Cardiac muscle cell (in vitro differentiated cells and primary cell): ENCODE data around the gene TMPRSS6. TPM values are rescaled to one million over a fixed set of nuclear protein-coding genes. Genes with fewer than 3 reads are reported as not detected.

Experiments
- DNase-seq, 2 donors: peaks; one replicate each; pipeline versions ENCODE4 v3.0.0 to v3.0.0-alpha.2; 2010 to 2017; ENCODE audit warnings: low read depth in 1 of 2, low spot score in 1 of 2
- H3K27ac ChIP-seq: fragments of 200-600 bp; sonication (generic); 2 replicates; pipeline ENCODE4 v1.5.1; 2016
- H3K27me3 ChIP-seq: fragments of 200-600 bp; sonication (generic); 2 replicates; pipeline ENCODE4 v1.6.0; 2016; ENCODE audit warnings: control low read depth
- H3K36me3 ChIP-seq: fragments of 200-600 bp; sonication (generic); 2 replicates; pipeline ENCODE4 v1.5.1; 2016; ENCODE audit warnings: control low read depth
- H3K4me1 ChIP-seq: fragments of 200-600 bp; sonication (generic); 2 replicates; pipeline ENCODE4 v1.8.1; 2017; ENCODE audit warnings: low read depth, mild to moderate bottlenecking, mixed run types
- H3K4me3 ChIP-seq: fragments of 200-600 bp; sonication (generic); 2 replicates; pipeline ENCODE4 v1.5.1; 2016; ENCODE audit warnings: mild to moderate bottlenecking
- H3K9me3 ChIP-seq: fragments of 200-600 bp; sonication (generic); 2 replicates; pipeline ENCODE4 v1.5.1; 2017; ENCODE audit warnings: low read depth, mild to moderate bottlenecking, control low read depth
- polyA plus RNA-seq: library from polyadenylated mRNA; unstranded; fragments of >200 nt; fragmentation: Nextera tagmentation; extraction: Ambion mirVana; gene quantifications from 2 replicates; pipeline ENCODE4 v1.2.1, GENCODE V29; 2016
- total RNA-seq: library from RNA; depleted of rRNA; stranded (reverse); fragments of >200 nt; gene quantifications from 2 replicates; pipeline ENCODE4 v1.2.3, GENCODE V29; 2016
- TF ChIP-seq, protein P1 (sequence below): IDR thresholded peaks from 2 replicates; pipeline ENCODE4 v1.5.1; 2012; ENCODE audit warnings: low read depth, mild to moderate bottlenecking, low read length

Gene TMPRSS6
- total and polyA plus RNA-seq, 2 experiments from 2014 or later = 0.11 TPM; not detected in 1

DNA sequence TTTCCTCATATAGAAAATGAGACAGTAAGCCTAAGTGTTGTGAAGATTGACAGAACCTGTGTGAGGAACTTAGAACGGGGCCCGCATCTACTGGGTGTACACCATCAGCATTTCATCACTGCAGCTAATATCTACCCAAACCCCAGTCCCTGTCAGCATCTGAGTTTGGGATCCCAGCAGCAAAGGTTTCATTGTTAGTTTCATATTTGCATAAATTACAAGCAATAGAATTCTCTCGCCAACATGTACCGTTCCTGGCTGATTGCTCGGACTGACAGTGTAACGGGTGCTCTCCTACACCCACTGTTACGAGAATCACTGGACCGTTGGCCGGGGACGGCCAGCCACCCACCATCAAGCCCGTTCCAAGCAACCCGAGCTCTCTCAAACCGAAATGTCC lies 10.4 kb upstream of the TMPRSS6 start:
- Histone ChIP-seq H3K27ac (no peak overlapping the region), H3K36me3 (no peaks in the 10 kb centered on the region), H3K9me3 (no peaks in the 10 kb centered on the region), H3K4me1 (no peaks in the 10 kb centered on the region), H3K4me3 (no peak overlapping the region), H3K27me3 (no peaks in the 10 kb centered on the region)
- TF ChIP-seq, protein P1, sequence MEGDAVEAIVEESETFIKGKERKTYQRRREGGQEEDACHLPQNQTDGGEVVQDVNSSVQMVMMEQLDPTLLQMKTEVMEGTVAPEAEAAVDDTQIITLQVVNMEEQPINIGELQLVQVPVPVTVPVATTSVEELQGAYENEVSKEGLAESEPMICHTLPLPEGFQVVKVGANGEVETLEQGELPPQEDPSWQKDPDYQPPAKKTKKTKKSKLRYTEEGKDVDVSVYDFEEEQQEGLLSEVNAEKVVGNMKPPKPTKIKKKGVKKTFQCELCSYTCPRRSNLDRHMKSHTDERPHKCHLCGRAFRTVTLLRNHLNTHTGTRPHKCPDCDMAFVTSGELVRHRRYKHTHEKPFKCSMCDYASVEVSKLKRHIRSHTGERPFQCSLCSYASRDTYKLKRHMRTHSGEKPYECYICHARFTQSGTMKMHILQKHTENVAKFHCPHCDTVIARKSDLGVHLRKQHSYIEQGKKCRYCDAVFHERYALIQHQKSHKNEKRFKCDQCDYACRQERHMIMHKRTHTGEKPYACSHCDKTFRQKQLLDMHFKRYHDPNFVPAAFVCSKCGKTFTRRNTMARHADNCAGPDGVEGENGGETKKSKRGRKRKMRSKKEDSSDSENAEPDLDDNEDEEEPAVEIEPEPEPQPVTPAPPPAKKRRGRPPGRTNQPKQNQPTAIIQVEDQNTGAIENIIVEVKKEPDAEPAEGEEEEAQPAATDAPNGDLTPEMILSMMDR = no peak
- no peak for DNase-seq

DNA sequence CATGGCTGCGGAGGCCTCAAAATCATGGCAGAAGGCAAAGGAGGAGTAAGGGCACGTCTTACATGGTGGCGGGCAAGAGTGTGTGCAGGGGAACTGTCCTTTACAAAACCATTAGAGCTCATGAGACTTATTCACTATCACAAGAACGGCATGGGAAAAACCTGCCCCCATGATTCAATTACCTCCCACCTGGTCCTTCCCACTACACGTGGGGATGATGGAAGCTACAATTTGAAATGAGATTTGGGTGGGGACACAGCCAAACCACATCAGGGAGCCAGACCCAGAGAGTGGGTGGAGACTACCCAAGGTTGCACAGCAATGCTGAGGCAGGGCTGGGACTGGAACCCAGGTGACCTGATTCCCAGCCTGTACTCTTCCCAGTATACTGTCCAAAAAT lies 8.6 kb upstream of the TMPRSS6 start:
- Histone ChIP-seq H3K4me3 (no peak overlapping the region), H3K4me1 (no peaks in the 10 kb centered on the region), H3K36me3 (no peaks in the 10 kb centered on the region), H3K27me3 (no peaks in the 10 kb centered on the region), H3K9me3 (no peaks in the 10 kb centered on the region), H3K27ac (no peak overlapping the region)
- TF ChIP-seq, protein P1 = no peak
- DNase-seq = no peak

DNA sequence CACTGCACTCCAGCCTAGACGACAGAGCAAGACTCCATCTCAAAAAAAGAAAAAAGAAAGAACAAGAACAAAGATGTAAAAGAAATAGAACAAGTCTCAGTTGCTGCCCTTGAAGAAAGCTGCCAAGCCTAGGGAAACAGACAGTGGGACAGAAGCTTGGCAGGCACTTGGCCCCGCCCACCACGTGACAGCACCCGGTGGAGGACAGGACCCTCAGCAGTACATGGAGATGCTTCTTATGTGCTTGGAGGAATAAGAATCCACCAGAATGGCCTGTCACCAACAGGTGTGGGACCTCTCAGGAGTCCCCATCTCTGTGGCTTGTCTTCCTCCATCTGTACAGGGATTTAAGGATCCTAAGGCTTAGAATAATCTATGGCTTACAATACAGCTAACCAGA lies 7.6 kb upstream of the TMPRSS6 start:
- Histone ChIP-seq H3K27ac (no peak overlapping the region), H3K4me1 (no peaks in the 10 kb centered on the region), H3K9me3 (no peaks in the 10 kb centered on the region), H3K36me3 (no peaks in the 10 kb centered on the region), H3K27me3 (no peaks in the 10 kb centered on the region), H3K4me3 (no peak overlapping the region)
- DNase-seq = no peak
- TF ChIP-seq, protein P1 = no peak

DNA sequence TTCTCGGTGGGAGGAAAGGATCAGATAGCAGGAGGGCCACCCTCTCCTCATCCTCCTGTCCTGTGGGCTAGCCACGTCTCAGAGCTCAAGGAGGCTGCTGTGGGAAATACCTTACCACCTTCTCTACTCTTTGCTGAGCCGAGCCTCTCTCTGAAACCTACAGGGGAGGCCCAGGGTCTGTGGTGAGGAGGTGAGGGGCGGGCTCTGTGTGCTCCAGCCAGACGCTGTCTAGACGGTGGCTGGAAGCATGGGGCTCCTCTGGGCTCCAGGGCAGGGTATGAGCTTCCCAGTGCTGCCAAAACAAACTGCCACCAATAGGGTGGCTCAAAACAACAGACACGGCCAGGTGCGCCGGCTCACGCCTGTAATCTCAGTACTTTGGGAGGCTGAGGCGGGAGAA lies 5.5 kb upstream of the TMPRSS6 start:
- TF ChIP-seq, protein P1 = no peak
- no peaks in the 10 kb centered on the region for H3K4me1 ChIP-seq
- no peak for DNase-seq
- H3K9me3 ChIP-seq = no peaks in the 10 kb centered on the region
- no peak overlapping the region for H3K4me3 ChIP-seq
- no peak overlapping the region for H3K27ac ChIP-seq
- no peaks in the 10 kb centered on the region for H3K36me3 ChIP-seq
- no peaks in the 10 kb centered on the region for H3K27me3 ChIP-seq

DNA sequence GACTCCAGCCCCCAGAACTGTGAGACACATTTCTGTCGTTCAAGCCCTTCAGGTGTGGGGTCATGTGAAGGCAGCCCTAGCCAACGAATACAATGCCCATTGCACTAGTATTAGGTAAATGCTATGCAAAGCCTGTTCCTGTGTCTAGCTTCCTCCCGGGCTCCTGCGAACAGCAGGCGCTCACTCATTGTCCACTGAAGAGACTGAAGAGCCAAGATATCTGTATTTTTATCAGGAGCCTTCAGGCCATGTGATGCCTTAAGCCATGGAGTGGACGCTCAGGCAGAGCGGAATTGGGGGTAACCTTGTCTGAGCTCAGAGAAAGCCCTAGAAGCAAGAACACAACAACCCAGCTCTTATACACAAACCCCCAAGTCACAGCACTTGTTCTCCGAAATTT lies 4.2 kb upstream of the TMPRSS6 start:
- Histone ChIP-seq H3K4me3 (no peak overlapping the region), H3K4me1 (no peaks in the 10 kb centered on the region), H3K36me3 (no peaks in the 10 kb centered on the region), H3K27me3 (no peaks in the 10 kb centered on the region), H3K27ac (no peak overlapping the region), H3K9me3 (no peaks in the 10 kb centered on the region)
- TF ChIP-seq, protein P1 = no peak
- no peak for DNase-seq
